ENCODE results near the gene ATP5MC2. TPM values are rescaled to one million over a fixed set of nuclear protein-coding genes. Genes with fewer than 3 reads are reported as not detected.
"Not testable (repeated sequence)": the region's sequence is repeated elsewhere in the genome, so short reads cannot be mapped to it uniquely, and the experiment has no call there.

Gene ATP5MC2
- 91.7 and 121 TPM in 2 replicates for total RNA-seq

GRCh38 chr12:53675701-53676607 is at the start of gene ATP5MC2:
ATP5MC2 (minus strand) TSS chr12:53676083; CDS start chr12:53672614, 3,469 bp downstream.
- Histone ChIP-seq H3K36me3 (ENCODE audit: control insufficient read depth, insufficient read depth, low read length) (peaks cover 6% of the 10 kb centered on the region), H3K4me3 (ENCODE audit: low read depth, low read length) (peak within 1 kb of the TSS; percentile 74), H3K27me3 (ENCODE audit: control insufficient read depth, insufficient read depth, low read length) (no peaks in the 10 kb centered on the region)
- peak; percentile 100 for TF ChIP-seq CTCF (IDR thresholded peaks at IDR 0.05; ENCODE audit: insufficient read depth, low read length, severe bottlenecking)
- DNase-seq (ENCODE audit: low read depth) (peak; percentile 98), FAIRE-seq (no peak)

GRCh38 chr12:53722450-53723041 is 46.7 kb upstream of the ATP5MC2 start:
- H3K27me3 ChIP-seq (ENCODE audit: control insufficient read depth, insufficient read depth, low read length), result no peaks in the 10 kb centered on the region
- peaks cover 13% of the 10 kb centered on the region for H3K36me3 ChIP-seq (ENCODE audit: control insufficient read depth, insufficient read depth, low read length)
- no peak for TF ChIP-seq CTCF (IDR thresholded peaks at IDR 0.05; ENCODE audit: insufficient read depth, low read length, severe bottlenecking)
- FAIRE-seq (no peak), DNase-seq (ENCODE audit: low read depth) (no peak)
- H3K4me3 ChIP-seq (ENCODE audit: low read depth, low read length), result no peak overlapping the region

- no peak for TF ChIP-seq CTCF (IDR thresholded peaks at IDR 0.05; ENCODE audit: insufficient read depth, low read length, severe bottlenecking)
- DNase-seq (ENCODE audit: low read depth), result no peak
- no peaks in the 10 kb centered on the region for H3K27me3 ChIP-seq (ENCODE audit: control insufficient read depth, insufficient read depth, low read length)
- H3K4me3 ChIP-seq (ENCODE audit: low read depth, low read length), result no peak overlapping the region
- peaks cover 17% of the 10 kb centered on the region for H3K36me3 ChIP-seq (ENCODE audit: control insufficient read depth, insufficient read depth, low read length)
- no peak for FAIRE-seq
Observed at GRCh38 chr12:53720946-53721345, 45.1 kb upstream of the ATP5MC2 start.

GRCh38 chr12:53719649-53720048 is 43.8 kb upstream of the ATP5MC2 start:
- H3K27me3 ChIP-seq (ENCODE audit: control insufficient read depth, insufficient read depth, low read length), result no peaks in the 10 kb centered on the region
- H3K36me3 ChIP-seq (ENCODE audit: control insufficient read depth, insufficient read depth, low read length), result peaks cover 22% of the 10 kb centered on the region
- TF ChIP-seq CTCF (IDR thresholded peaks at IDR 0.05; ENCODE audit: insufficient read depth, low read length, severe bottlenecking), result no peak
- FAIRE-seq (no peak), DNase-seq (ENCODE audit: low read depth) (no peak)
- no peak overlapping the region for H3K4me3 ChIP-seq (ENCODE audit: low read depth, low read length)

- not testable (repeated sequence) for H3K27me3 ChIP-seq (ENCODE audit: control insufficient read depth, insufficient read depth, low read length); H3K4me3 ChIP-seq (ENCODE audit: low read depth, low read length); FAIRE-seq; DNase-seq (ENCODE audit: low read depth)
- H3K36me3 ChIP-seq (ENCODE audit: control insufficient read depth, insufficient read depth, low read length), result peaks cover 20% of the 10 kb centered on the region
Observed at GRCh38 chr12:53718567-53718966, 42.7 kb upstream of the ATP5MC2 start.

GRCh38 chr12:53717319-53717718 is 41.4 kb upstream of the ATP5MC2 start:
- FAIRE-seq (no peak), DNase-seq (ENCODE audit: low read depth) (no peak)
- TF ChIP-seq CTCF (IDR thresholded peaks at IDR 0.05; ENCODE audit: insufficient read depth, low read length, severe bottlenecking), result no peak
- H3K36me3 ChIP-seq (ENCODE audit: control insufficient read depth, insufficient read depth, low read length), result peaks cover 20% of the 10 kb centered on the region
- no peak overlapping the region for H3K4me3 ChIP-seq (ENCODE audit: low read depth, low read length)
- H3K27me3 ChIP-seq (ENCODE audit: control insufficient read depth, insufficient read depth, low read length), result no peaks in the 10 kb centered on the region

Data from bronchial epithelial cell (primary cell).